ENCODE measurements around the gene ZNF101. TPM values are rescaled to one million over a fixed set of nuclear protein-coding genes. Genes with fewer than 3 reads are reported as not detected.

ZNF101 gene
- total RNA-seq, 1 experiment from 2014 or later: 15.6 TPM

DNA sequence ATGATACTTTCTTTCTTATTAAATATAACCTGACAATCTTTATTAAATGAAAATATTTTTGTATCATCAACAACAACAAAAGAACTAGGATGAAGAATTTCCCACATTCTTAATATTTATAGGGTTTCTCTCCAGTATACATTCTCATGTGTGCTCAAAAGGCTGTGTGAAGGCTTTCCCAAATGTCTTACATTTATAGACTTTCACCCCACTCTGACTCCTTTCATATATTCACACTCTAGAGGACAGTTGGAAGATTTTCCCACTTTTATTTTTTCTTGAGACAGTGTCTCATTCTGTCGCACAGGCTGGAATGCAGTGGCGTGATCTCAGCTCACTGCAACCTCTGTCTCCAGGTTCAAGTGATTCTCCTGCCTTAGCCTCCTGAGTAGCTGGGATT lies 41.9 kb downstream of the ZNF101 start:
- intact Hi-C loops (cut with micrococcal nuclease; ENCODE audit: unreplicated experiment) (no loop called here), in situ Hi-C loops (cut with HindIII; ENCODE audit: low pct_unique_long_range_greater_than_20kb, low sequenced_read_pairs) (no loop called here)
- Histone ChIP-seq H3K4me1 (ENCODE audit: control insufficient read depth, insufficient read depth, low read length) (no peaks in the 10 kb centered on the region), H3K9me3 (ENCODE audit: control insufficient read depth, insufficient read depth, low read depth, low read length) (peaks cover 70% of the 10 kb centered on the region), H3K27ac (ENCODE audit: low read length) (no peak overlapping the region), H3K27me3 (ENCODE audit: control insufficient read depth, insufficient read depth, low read length) (no peaks in the 10 kb centered on the region), H3K36me3 (ENCODE audit: control insufficient read depth, insufficient read depth, low read length) (peaks cover 2% of the 10 kb centered on the region; the same call in 1 of the 2 replicates), H3K4me3 (ENCODE audit: low read depth in 2 of 2, low read length in 2 of 2) (no peak overlapping the region)
- ATAC-seq (no peak), DNase-seq (ENCODE audit: low read depth, low spot score) (no peak)
- CTCF ChIA-PET: no interaction called here
- BruUV-seq (replicated peaks): no TSS peak
- TF ChIP-seq POLR2AphosphoS5 (IDR thresholded peaks at IDR 0.05; ENCODE audit: low read depth, low read length) (no peak), TCF7L2 (IDR thresholded peaks at IDR 0.05; ENCODE audit: low read depth, low read length) (no peak), SIN3A (IDR thresholded peaks at IDR 0.05; ENCODE audit: borderline replicate concordance, insufficient read depth, low read depth, low read length) (no peak)
- TF ChIP-seq, protein P1, sequence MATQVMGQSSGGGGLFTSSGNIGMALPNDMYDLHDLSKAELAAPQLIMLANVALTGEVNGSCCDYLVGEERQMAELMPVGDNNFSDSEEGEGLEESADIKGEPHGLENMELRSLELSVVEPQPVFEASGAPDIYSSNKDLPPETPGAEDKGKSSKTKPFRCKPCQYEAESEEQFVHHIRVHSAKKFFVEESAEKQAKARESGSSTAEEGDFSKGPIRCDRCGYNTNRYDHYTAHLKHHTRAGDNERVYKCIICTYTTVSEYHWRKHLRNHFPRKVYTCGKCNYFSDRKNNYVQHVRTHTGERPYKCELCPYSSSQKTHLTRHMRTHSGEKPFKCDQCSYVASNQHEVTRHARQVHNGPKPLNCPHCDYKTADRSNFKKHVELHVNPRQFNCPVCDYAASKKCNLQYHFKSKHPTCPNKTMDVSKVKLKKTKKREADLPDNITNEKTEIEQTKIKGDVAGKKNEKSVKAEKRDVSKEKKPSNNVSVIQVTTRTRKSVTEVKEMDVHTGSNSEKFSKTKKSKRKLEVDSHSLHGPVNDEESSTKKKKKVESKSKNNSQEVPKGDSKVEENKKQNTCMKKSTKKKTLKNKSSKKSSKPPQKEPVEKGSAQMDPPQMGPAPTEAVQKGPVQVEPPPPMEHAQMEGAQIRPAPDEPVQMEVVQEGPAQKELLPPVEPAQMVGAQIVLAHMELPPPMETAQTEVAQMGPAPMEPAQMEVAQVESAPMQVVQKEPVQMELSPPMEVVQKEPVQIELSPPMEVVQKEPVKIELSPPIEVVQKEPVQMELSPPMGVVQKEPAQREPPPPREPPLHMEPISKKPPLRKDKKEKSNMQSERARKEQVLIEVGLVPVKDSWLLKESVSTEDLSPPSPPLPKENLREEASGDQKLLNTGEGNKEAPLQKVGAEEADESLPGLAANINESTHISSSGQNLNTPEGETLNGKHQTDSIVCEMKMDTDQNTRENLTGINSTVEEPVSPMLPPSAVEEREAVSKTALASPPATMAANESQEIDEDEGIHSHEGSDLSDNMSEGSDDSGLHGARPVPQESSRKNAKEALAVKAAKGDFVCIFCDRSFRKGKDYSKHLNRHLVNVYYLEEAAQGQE (IDR thresholded peaks at IDR 0.05; ENCODE audit: insufficient read depth in 1 of 2, low read depth in 2 of 2, low read length in 1 of 2): no peak
- TF ChIP-seq, protein P2, sequence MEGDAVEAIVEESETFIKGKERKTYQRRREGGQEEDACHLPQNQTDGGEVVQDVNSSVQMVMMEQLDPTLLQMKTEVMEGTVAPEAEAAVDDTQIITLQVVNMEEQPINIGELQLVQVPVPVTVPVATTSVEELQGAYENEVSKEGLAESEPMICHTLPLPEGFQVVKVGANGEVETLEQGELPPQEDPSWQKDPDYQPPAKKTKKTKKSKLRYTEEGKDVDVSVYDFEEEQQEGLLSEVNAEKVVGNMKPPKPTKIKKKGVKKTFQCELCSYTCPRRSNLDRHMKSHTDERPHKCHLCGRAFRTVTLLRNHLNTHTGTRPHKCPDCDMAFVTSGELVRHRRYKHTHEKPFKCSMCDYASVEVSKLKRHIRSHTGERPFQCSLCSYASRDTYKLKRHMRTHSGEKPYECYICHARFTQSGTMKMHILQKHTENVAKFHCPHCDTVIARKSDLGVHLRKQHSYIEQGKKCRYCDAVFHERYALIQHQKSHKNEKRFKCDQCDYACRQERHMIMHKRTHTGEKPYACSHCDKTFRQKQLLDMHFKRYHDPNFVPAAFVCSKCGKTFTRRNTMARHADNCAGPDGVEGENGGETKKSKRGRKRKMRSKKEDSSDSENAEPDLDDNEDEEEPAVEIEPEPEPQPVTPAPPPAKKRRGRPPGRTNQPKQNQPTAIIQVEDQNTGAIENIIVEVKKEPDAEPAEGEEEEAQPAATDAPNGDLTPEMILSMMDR (IDR thresholded peaks at IDR 0.05): no peak
- POLR2A ChIA-PET: no interaction called here

DNA sequence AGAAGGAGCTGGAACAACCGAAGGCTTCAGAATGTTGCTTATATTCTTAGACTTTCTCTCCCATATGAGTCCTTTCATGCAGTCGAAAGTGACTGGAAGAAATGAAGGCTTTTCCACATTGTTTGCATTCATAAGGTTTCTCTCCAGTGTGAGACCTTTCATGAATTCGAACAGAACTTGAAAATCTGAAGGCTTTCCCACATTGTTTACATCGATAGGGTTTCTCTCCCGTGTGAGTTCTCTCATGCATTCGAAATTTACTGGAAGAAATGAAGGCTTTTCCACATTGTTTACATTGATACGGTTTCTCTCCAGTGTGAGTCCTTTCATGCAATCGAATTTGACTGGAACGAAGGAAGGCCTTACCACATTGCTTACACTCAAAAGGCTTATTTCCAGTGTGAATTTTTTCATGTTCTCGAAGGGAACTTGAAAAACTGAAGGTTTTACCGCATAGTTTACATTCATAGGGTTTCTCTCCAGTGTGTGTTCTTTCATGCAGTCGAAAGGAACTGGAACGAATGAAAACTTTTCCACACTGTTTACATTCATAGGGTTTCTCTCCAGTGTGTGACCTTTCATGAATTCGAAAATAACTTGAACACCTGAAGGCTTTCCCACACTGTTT lies 42.8 kb downstream of the ZNF101 start:
- TF ChIP-seq SIN3A (IDR thresholded peaks at IDR 0.05; ENCODE audit: borderline replicate concordance, insufficient read depth, low read depth, low read length) (no peak), TCF7L2 (IDR thresholded peaks at IDR 0.05; ENCODE audit: low read depth, low read length) (no peak), POLR2AphosphoS5 (IDR thresholded peaks at IDR 0.05; ENCODE audit: low read depth, low read length) (no peak)
- TF ChIP-seq, protein P1 (IDR thresholded peaks at IDR 0.05; ENCODE audit: insufficient read depth in 1 of 2, low read depth in 2 of 2, low read length in 1 of 2): no peak
- TF ChIP-seq, protein P2 (IDR thresholded peaks at IDR 0.05): no peak
- Histone ChIP-seq H3K27ac (ENCODE audit: low read length) (no peak overlapping the region), H3K4me1 (ENCODE audit: control insufficient read depth, insufficient read depth, low read length) (no peaks in the 10 kb centered on the region), H3K27me3 (ENCODE audit: control insufficient read depth, insufficient read depth, low read length) (no peaks in the 10 kb centered on the region), H3K9me3 (ENCODE audit: control insufficient read depth, insufficient read depth, low read depth, low read length) (peaks cover 78% of the 10 kb centered on the region), H3K4me3 (ENCODE audit: low read depth in 2 of 2, low read length in 2 of 2) (no peak overlapping the region), H3K36me3 (ENCODE audit: control insufficient read depth, insufficient read depth, low read length) (peaks cover 2% of the 10 kb centered on the region; the same call in 1 of the 2 replicates)
- DNase-seq (ENCODE audit: low read depth, low spot score) (no peak), ATAC-seq (no peak)
- intact Hi-C loops (cut with micrococcal nuclease; ENCODE audit: unreplicated experiment): no loop called here
- BruUV-seq (replicated peaks): no TSS peak
- in situ Hi-C loops (cut with HindIII; ENCODE audit: low pct_unique_long_range_greater_than_20kb, low sequenced_read_pairs): no loop called here
- POLR2A ChIA-PET: no interaction called here
- CTCF ChIA-PET: no interaction called here
